GM19452 (cell line): ENCODE data around the gene MRAP.

Experiments used
- ATAC-seq: cut with Tn5 transposase; IDR thresholded peaks from one replicate; pipeline ENCODE4 v1.9.1; 2021; ENCODE audit not compliant: unreplicated experiment

MRAP gene

GRCh38 chr21:32347977-32348376, 49.3 kb downstream of the MRAP start:
- no peak for ATAC-seq

GRCh38 chr21:32348604-32349332, 50.1 kb downstream of the MRAP start:
- ATAC-seq, result no peak

GRCh38 chr21:32349333-32349944, 50.8 kb downstream of the MRAP start:
- ATAC-seq, result no peak

- ATAC-seq, result no peak
These were observed 51.7 kb downstream of the MRAP start for GRCh38 chr21:32350211-32350980.

GRCh38 chr21:32350981-32351380, 52.3 kb downstream of the MRAP start:
- no peak for ATAC-seq

GRCh38 chr21:32351428-32351827, 52.8 kb downstream of the MRAP start:
- ATAC-seq, result no peak

GRCh38 chr21:32352526-32352925, 53.9 kb downstream of the MRAP start:
- ATAC-seq, result no peak

- no peak for ATAC-seq
These were observed 54.5 kb downstream of the MRAP start for GRCh38 chr21:32353002-32353711.

- no peak for ATAC-seq
These were observed 58.3 kb downstream of the MRAP start for GRCh38 chr21:32356874-32357395.

GRCh38 chr21:32359719-32360260, 61.1 kb downstream of the MRAP start:
- no peak for ATAC-seq

GRCh38 chr21:32360401-32360975, 61.8 kb downstream of the MRAP start:
- ATAC-seq, result no peak
